HG02981 (cell line): Measurements from ENCODE around the gene PLEKHG3.
"Not testable (repeated sequence)": the region's sequence is repeated elsewhere in the genome, so short reads cannot be mapped to it uniquely, and the experiment has no call there.

Experiments used
- ATAC-seq: cut with Tn5 transposase; IDR thresholded peaks from one replicate; pipeline ENCODE4 v1.9.1; 2021; ENCODE audit warnings: mild to moderate bottlenecking, moderate library complexity; ENCODE audit not compliant: unreplicated experiment

The PLEKHG3 gene

DNA sequence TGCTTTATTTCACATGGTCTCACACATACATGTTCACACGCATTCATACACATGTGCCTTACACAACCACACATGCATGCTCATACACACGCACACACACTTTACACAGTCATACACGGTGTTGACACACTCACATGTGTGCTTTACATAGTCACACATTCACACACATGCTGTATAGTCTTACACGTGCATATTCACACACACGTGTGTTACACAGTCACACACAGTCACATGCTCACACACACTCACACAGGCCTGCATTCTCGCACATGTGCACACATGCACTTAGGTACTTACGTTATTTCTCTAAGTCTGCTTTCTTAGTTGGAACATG is 18.0 kb upstream of the PLEKHG3 start:
- ATAC-seq: no peak

DNA sequence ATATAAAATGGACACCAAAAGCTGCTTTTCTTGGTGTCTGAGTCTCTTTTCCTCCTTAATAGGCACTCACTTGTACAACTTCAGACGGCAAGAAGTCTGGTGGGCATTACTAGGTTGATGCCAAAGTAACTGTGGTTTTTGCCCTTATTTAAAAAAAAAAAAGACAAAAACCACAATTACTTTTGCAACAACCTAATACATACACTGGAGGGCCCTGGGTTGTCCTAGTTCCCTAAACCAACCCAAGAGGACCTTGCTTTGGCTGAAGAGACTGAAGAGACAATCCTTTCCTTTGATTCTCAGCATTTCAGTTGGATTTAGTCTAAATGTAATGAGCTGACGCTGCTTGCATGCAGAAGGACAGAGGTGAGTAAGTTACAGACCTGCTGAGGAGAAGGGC is 16.2 kb upstream of the PLEKHG3 start:
- no peak for ATAC-seq

DNA sequence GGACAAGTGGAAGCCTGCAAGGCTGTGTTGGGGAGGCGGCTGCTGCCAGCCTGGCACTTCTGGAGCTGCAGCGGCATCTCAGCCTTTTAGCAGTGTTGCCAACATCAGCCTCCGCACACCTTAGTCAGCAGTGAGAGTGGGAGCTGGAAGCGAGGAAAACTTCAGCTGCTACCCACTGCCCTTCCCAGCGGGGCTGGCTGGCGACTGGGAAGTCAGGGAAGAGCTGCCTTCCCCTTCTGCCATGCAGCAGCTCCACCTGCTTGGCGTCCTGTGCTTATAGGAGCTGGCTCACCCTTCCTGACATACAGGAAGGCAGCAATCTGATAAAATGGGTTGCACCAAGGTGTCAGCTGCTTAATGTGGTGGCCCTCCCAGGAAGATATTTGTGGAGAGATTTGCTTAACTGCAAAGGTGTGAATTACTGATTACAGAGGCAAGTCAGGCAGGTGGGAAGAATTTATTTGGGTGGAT is 15.4 kb upstream of the PLEKHG3 start:
- ATAC-seq: no peak

DNA sequence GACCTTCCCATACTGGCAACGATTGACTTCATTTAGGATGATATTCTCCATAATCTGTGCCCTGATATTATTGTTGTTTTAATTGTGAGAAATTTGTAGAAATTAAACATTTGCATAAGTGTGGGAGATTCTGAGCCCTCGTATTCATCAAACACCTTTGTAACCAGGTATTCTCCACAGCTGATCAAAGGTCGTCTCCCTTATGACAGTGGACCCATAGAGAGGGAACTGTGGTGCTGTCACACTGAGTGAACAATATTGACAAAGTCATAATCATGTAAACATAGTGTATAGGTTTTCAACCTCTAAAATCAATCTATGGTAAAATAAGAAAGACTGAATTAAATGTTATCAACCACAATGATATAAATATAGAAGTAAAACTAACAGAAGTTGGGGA is 14.9 kb upstream of the PLEKHG3 start:
- ATAC-seq: no peak

DNA sequence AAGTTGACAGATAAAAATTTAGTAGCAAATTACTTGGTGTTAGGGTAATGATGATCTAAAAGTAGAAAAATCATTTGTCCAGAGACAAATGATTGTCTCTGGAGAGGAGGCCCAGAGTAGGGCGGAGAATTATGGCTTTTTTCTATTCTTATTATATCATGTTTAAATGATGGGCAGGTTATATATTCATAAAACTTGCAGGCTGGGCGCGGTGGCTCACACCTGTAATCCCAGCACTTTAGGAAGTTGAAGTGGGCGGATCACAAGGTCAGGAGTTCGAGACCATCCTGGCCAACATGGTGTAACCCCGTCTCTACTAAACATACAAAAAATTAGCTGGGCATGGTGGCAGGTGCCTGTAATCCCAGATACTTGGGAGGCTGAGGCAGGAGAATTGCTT is 13.6 kb upstream of the PLEKHG3 start:
- not testable (repeated sequence) for ATAC-seq

DNA sequence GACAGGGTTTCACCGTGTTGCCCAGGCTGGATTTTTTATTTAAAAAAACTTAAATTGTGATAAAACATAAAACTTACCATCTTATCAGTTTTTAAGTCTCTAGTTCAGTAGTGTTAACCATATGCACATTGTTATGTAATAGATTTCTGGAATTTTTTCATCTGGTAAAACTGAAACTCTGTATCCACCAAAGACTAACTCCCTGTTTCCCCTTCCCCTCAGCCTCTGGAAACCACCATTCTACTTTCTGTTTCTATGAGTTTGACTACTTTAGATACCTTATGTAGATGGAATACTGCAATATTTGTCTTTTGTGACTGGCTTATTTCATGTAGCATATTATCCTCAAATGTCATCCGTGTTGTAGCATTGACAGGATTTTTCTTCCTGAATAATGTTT is 12.8 kb upstream of the PLEKHG3 start:
- ATAC-seq: no peak

DNA sequence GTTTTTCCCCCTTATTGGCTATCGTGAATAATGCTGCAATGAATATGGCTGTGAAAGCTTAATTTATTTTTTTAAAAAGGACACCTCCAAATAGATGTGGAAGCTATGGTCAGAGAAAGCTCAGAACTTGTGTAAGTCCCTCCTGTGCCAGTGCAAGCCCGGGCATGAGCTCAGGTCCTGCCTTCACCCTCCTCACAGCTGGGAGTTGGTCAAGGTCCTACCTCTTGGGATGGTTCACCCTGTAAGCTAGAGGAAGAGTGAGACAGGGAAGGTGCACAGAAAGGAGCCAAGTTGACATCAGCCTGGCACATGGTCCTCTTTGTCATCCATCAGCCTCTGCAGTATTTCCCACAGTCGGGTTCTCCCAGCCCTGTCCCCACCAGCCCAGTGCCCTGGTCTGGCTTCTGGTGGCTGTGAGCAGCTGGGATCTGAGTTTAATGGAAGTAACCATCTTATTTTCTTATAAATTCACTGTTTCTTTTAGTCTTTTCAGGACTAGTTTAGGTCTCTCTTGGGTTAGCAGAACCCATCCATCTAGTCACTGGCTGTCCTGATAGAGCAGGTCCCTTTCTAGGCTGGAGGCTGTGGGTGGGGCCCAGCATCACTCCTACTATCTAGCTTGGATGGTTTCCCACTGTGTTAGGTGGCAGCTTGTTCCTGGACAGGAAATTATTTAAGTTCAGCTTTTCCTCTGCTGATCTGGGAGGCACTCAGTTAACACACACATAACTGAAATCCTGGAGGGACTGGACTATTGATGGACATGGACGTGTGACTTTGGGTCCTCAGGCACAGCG is 11.8 kb upstream of the PLEKHG3 start:
- no peak for ATAC-seq

DNA sequence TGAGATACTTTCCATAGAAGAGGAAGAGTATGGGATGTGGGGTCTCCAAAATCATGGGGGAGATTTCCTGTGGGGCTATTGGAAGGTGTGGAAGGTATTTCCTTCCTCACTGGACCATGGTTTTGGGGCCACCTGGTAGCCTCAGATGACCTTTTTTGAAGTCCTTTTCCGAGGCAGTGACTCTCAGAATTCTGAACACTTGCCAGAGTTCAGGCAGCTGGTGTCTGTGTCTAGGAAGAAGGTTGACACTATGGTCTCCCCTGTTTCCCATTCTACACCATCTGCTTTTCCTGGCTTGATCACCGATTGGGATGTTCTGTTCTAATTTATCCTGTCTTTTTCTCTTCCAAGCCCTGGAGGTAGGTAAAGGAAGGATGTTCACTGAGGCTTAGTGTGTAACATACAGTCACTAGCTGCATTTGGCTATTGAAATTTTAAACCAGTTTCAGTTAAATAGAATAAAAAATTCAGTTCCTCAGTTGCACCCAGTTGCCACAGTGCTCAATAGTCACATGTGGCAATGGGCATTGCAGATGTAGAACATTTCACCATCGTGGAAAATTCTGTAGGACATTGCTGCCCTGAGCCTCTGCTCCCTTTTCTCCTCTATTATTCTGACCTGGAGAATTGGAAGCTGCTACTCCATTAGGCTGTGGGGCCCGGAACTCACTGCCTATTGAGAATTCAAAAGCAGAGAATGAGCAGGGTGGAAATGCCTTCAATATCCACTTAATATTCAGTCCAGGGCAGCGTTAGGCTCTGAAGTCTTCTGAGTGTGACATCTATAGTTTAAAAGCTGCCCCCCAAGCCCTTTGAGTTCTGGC is 11.0 kb upstream of the PLEKHG3 start:
- ATAC-seq: no peak

DNA sequence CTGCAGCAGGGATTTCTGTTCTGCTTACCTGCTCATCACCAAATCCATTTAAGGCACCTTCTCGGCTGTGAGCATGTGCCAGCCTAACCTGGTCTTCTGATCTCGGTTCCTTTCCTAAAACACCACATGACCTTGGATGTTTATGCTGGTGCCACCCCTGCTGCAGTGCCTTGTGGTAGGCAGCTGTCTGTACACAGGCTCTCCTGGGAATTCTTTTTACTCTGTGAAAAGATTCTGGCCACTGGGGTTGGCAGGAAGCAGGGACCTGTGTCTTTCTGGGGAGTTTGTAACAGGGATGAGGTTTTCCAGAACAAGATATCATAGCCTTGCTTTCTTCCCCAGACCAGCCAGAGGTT is 10.4 kb upstream of the PLEKHG3 start:
- ATAC-seq: no peak

DNA sequence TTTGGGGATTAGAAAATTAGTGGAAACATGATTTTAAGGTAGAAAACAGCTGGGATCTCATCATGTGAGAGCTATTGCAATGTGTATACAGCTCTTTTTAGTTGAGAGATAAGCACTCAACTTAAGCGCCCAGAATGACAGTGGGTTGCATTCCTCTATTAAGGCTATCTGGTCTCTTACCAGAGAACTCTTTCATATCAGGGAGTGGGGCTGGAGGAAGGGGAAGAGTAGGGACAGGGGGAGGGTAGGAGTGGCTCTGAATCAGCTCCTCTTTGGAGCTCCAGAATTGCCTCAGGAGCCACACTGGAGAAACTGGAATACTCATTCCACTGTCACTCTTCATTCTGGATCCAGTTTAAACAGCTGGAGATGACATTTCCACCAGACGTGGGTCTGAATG is 9.2 kb upstream of the PLEKHG3 start:
- no peak for ATAC-seq

DNA sequence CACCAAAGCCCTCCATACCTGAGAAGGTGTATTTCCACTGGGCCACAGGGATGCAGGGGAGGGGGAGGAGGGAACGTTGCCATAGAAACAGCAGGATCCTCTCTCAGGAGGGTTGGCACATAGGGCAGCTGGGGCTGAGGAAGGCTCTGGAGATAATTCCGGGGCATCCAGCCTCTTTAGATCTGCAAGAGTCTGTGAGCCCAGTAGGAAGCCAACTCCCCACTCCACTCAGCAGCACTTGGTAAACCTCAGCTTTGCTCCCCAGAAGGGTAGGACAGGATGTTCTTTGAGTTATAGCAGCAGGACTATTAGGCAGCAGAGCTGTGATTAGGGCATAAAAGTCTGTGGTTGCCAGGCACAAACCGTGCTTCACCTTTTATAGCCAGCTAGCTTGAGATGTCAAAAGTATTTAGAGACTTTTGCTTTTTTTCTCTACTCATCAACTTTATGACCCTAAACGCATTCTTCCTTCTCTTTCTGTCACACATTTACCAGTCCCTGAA is 7.8 kb upstream of the PLEKHG3 start:
- no peak for ATAC-seq

DNA sequence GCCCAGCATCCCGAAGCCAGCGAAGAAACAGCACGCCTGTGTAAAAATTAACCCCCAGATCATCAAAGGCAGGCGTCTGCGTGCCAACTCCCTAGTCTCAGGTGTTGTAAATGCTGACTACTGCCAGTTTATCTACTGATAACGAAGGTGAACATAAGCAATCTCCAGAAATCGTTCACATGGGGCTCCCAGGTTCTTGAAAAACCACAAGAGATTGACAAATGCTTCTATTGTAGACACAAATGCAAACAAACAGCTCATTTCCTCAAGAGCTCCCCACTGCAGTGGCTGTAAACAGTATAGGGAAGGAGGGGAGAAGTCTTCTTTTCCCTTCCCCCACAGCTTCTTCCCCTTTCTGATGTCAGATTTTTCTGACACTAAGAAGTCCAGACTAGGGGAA is 5.3 kb upstream of the PLEKHG3 start:
- ATAC-seq: no peak

DNA sequence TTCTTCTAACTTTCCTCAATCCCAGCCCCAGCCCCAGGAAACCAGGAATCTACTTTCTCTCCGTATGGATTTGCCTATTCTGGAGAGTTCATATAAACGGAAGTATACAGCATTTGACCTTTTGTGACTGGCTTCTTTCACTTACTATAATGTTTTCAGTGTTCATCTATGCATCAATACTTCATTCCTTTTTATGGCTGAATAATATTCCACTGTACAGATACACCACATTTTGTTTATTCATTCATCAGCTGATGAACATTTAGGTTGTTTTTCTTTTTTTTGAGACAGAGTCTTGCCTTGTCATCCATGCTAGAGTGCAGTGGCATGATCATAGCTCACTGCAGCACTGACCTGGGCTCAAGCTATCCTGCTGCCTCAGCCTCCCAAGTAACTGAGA is 3.9 kb upstream of the PLEKHG3 start:
- no peak for ATAC-seq

DNA sequence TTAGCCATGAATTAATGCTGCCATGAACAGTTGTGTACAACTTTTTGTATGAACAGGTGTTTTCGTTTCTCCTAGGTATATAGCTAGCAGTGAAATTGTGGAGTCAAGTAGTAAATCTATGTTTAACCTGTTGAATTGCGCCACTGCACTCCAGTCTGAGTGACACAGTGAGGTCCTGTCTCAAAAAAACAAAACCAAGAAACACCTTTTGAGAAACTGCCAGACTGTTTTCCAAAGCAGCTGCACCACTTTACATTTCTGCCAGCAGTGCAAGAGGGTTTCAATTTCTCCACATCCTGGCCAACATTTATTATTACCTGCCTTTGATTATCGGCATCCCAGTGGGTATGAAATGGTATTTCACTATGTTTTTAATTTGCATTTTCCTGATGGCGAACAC is 3.3 kb upstream of the PLEKHG3 start:
- no peak for ATAC-seq

DNA sequence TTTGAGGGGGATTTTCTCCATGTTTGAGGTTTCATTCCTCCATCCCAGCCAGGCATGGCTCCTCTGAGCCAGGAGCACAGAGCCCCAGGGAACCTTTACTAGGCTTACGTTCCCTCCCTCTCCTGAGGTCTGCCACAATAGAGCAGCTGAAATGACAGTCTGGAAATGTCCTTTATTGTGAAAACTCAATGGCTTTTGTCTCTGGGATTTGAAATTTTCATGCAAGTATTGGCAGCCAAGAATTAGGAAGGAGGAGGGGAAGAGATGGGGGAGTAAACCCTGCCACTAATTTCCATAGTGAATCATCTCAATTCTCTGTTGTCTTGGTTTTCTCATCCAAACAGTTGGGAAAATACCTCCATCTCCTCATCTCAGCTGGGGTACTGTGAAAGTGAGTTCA is 2.6 kb upstream of the PLEKHG3 start:
- ATAC-seq: no peak

DNA sequence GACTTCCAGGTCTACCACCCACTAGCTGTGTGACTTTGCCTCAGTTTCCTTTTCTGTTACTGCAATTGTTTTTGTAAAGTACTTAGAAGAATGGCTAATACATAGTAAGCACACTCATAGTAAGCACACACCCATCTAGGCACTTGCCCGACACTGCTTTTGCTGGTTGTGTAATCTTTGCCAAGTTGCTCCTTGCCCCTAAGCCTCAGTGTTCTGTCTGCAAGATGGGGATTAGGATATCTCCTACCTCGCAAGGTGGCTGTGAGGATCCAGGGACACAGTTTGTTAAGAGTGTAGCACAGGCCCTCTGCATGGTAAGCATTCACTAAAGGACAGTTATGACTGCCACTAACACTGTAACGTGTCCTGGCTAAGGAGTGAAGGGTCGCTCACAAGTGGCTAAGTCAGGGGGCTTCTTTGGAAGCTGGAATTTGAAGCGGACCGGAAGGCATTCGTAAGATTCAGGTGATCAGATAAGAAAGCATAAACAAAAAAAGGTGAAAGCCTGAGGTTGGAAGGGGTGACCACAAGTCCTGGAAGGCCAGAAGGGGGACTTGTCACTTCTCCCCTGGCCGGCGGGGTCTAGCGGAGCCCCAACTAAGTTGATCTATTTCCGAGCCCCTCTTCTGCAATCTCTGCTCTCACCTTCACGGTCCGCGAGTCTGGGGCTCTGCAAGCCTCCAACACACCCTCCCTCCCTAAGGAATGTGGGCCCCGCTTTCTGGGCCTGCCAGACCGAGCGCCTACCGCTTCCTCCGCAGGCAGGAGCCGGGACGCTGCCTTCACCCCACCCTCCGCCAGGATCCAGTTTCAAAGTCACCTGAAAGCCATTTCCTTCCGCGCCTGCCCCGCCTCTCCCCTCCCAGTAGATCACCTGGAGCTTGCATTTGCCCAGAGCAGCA is 1.5 kb upstream of the PLEKHG3 start:
- ATAC-seq: no peak

DNA sequence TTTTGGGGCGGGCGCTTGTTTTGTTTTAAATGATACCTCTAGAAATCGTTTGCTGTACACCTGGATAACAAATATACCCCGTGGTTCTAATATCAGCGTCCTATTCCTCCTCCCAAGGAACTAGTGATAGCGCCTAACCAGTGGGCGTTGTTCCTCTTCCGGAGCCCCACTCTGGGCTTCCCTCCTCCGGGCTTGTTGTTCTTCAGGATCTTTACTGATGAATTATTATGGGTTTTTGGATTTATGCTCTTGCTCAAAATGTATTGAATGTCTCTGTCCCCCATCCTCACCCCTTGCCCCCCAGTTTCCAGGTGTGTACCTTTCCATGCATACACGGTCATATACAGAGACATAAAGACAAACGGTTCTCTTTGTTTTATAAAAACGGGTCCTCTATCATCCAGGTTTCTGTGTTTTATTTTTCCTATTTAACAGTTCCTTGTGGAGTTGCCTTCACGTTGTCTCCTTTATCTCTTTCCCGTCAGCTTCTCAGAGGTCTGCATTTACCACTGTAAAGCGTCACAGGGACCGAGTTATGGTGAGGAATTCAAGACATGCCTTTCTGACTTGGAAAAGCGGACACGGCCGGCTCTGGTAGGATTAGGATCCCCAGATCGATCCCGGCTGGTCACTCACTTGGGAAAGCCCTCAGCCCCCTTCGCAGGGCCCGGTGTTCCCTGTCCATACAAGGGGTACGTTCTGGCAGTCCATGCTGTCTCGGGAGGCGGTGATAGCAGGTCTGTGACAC is 655 bp upstream of the PLEKHG3 start:
- no peak for ATAC-seq

DNA sequence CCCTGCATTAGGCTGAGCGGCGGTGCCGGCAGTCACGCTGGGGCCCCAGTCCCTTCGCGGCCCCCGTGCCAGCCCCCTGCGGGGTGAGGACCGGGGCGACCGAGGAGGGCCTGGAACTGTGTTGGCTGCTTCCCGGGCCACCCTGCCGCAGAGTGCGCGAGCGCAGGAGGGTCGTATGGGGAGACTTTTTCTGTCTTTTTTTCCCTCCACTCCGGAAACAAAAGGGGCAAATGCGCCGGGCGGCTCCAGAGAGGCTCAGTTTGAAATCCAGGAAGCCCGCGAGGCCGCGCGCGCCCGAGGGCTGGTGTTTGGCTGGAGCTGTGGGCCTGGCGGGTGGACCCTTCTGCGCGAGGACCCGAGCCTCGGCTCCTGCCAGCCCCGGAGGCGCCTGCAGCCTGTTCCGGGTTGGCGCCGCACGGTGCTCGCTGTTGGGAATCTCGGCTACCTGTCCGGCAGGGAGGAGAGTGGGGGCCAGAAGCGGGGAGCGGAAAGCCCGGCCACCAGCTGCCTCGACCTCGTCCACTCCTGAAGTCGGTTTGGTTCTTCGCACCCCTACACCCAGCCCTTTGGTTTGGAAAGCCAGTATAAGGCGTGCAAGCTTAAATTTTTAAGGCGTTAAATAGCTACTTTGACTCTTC is 638 bp downstream of the PLEKHG3 start:
- ATAC-seq: no peak

DNA sequence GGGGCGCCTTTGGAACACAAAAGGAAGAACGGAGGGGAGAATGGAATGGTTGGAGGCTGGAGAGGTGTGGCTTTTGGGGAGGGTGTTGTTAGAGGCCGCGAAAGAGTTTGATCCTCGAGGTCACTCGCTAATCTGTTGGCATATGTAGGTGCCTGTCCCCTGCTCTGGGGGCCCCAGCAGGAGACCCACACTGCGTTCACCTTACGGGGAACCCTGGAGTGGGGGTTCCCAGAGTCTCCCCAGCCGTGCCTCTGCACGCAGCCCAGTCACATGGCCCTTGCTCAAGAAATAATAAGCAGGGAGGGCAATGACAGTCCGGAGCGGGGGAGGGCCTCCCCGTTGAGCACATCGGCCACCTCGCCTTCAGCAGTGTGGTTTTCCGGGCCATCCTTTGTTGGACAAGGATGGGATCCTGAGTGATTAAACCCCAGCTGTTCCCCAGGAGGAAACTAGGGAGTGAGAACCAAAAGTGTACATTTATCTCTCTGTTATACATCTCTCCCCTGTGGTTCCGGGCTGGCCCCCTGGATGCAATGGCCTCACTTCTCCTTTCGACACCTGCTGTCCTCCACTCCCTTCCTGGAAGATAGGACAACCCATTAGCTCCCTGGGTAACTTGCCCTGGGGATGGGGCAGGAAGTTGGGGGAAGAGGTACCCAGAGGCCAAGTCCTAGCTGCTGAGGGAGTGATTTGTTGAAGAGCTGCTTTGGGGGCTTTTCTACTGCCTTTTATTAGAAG is 1.3 kb downstream of the PLEKHG3 start:
- no peak for ATAC-seq
